GM18907 (cell line): ENCODE data around the gene FRMPD4.
"Not testable (repeated sequence)": the region's sequence is repeated elsewhere in the genome, so short reads cannot be mapped to it uniquely, and the experiment has no call there.

ENCODE experiments used
- ATAC-seq: cut with Tn5 transposase; IDR thresholded peaks from one replicate; pipeline ENCODE4 v1.9.1; 2021; ENCODE audit warnings: mild to moderate bottlenecking, moderate library complexity; ENCODE audit not compliant: unreplicated experiment

The FRMPD4 gene

DNA sequence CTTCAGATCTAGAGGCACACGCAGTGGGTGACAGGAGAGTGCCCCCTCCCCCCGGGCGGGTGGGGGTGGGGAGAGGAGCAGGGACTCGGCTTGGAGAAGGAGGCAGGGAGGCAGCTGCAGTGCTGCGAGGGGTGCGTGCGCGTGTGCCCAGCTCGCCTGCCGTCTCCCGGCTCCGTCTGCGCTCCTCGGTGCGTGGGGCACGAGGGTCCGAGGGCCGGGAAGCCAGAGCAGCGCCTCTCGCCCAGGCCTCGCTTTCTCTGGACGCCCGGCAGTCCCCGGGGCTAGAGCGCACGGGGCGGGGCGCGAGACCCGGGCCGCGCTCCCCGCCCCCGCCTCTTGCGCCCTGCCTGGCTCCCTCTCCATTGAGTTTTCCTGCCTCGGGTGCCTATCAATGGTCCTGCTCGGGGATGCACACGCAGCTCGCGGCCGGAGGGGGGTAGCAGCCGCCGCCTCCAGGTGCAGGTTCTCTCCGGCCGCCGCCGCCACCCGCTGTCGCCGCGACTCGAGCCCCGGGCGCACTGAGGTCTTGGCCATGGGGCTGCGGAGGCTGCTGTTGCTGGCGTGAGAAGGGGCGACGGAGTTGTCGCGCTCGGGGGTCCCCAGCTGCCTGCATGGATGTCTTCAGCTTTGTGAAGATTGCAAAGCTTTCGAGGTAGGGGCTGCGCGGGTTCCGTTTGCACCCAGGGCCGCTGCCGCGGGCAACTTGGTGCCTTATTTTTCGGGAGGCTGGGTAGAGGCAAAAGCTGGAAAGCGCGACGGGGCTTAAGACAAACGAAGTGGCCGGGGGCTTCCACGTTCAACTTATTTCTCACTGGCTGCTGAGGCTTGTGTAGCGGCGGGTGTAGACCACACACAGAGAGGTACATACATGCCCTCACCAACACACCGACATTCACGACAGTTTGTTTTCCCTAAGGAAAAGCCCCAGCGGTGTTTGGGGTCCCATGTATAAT lies at the start of gene FRMPD4:
TSS of gene FRMPD4 (plus strand) at position 113 of the 953 bp plus-strand sequence. CDS start at position 612, 499 bp downstream.
- ATAC-seq = no peak

DNA sequence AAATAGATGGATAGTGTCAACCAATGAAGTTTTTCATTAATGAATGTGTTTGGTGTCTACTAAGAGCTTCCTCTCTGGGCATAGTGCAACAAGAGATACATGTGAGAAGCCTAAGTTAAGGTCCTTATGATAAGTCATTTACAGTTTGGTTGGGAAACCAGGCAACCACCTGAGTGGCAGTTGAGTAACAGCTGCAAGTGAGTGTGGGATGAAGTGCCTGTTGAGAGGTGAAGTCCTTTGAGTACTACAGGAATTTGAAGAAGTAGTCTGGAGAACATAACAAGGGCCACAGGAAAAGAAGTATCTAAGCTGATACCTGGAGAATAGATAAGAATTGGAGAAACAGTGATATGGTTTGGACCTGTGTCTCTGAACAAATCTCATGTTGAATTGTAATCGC lies 48.5 kb upstream of the FRMPD4 start:
- no peak for ATAC-seq

DNA sequence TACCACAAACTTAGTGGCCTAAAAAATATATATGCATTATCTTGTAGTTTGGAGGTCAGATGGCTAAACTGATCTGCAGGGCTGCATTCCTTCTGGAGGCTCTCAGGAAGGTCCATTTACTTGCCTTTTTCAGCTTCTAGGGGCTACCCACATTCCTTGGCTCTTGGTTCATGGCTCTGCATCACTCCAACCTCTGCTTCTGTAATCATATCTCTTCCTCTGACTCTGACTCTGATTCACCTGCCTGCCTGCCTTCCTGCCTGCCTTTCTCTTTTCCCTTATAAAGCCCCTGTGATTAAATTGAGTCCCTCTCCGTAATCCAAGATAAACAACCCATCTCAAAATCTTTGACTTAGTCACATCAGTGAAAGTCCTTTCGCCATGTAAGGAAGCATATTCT lies 25.0 kb upstream of the FRMPD4 start:
- ATAC-seq = no peak

DNA sequence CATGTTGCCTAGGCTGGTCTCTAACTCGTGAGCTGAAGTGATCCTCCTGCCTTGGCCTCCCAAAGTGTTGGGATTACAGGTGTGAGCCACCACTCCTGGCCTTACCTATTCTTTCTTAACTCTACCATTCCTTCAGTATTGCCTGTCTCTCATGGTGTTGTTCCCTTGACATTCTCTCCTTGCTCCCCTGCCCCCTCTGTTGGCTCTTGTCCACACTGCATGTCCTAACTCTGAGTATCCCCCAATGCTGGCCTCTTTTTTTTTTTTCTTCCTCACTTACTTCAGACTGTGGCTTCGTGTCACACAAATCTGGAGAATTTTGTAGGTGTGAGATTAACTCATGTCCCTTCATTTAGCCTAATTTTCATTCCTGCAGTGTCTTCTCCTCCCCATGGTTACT lies 22.9 kb upstream of the FRMPD4 start:
- no peak for ATAC-seq

DNA sequence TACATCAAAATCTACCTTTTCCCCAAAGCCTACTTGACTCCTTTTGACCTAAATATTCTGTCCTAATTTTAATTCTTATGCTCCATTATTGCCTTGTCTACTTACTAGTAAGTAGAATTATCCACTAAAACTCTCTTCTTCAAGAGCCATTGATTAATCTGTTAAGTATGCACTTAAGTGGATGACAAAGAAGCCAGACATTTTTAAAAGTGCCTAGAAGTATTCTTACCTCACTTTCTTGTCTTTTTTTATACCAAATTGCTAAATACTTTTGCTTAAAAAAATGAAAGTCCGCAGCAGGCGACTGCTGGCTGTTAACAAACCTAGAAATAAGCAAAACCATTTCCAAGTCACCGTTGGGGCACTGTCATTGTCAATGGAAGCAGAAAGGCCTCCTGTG lies 20.1 kb upstream of the FRMPD4 start:
- ATAC-seq = no peak

DNA sequence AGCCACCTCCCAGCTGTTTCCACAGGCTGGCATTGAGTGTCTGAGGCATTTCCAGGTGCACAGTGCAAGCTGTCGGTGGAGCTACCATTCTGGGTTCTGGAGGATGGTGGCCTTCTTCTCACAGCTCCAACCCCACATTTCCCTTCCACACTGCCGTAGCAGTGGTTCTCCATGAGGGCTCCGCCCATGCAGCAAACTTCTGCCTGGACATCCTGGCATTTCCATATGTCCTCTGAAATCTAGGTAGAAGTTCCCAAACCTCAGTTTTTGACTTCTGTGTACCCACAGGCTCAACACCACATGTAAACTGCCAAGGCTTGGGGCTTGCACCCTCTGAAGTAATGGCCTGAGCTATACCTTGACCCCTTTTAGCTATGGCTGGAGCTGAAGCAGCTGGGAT lies 10.3 kb upstream of the FRMPD4 start:
- ATAC-seq = no peak

DNA sequence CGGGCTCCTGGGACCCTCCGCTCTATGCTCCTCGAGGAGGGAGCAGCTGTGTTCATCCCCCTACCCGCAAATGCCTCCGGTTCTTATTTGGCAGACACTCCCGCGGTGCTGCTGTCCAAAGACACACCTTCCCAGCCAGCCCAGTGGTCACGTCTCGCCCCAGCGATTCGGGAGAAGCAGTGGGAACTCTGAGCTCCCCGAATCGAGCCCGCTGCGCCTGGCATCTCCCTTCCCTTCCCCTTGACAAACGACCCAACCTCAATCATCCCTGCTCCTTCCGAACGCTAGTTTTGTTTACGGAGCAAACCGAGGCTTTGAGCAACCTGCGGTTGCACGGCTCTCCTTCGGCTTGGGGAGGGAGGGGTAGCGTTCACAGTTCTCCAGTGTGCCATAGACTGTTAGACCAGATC lies 317 bp upstream of the FRMPD4 start:
- no peak for ATAC-seq

DNA sequence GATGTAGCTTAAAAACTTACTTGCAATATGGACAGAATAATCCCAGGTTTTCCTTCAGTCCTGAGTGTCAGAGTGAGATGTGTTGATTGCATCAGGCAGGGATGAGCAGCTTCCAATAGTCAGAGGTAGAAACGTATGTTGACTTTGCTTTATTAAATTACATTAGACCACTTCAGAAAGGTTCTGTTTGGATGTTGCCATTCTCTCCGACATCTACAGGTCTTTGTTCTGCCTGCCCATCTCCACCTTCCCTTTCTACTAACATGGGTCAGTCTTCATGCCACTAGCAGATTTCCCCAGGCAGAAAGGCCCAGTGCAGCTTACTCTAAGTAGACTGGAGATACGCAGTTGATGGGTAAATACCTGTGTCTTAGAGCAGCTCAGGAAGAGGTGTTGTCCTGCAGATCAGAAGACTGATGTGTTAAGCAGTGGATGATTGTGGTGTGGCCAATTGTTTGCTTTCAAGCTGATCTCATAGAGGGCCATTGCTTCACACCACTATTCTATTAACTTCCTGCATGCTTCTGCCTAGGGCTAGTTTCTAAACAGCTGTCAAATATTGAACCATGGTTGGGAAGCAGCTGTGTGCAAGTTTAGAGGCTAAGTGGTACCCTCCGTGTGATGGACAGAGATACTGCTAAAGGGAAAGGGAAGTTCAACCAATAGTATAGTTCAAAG lies 1.8 kb downstream of the FRMPD4 start:
- no peak for ATAC-seq

DNA sequence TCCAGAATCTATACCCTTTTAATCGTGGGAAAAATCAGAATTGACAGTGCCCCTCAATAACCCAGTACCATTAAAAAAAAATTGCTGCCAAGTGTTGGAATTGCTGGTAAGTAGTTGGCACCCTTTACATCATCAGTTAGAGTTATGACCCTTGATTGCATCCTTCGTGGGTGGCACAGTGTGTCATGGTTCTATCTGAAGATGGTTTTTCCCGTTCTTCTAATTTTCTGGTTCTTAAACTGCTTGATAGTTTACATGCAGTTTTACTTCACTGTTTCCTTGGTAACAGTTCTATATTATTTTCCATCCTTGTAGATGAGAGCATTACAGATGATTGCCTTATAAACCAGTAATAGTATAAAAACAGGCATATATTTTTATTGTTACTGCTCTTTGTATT lies 3.2 kb downstream of the FRMPD4 start:
- no peak for ATAC-seq

DNA sequence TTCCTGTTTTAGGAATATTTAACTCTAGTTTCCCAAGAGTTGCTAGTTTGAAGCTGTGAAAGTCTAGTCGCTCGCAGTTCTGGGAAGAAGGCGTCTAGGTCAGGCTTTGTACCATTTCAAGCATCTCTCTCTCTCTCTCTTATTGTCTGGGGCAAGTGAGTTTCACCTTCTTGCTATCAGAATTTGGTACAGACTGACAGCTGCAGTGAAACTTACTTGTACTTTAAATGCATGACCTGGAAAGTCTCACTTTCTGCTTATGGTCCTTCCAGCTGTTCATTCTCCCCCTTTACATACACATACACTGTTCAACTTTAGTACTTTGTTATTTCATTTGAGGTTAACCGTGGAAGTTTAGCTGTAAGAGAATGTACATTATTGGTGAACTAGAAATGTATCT lies 4.4 kb downstream of the FRMPD4 start:
- no peak for ATAC-seq

DNA sequence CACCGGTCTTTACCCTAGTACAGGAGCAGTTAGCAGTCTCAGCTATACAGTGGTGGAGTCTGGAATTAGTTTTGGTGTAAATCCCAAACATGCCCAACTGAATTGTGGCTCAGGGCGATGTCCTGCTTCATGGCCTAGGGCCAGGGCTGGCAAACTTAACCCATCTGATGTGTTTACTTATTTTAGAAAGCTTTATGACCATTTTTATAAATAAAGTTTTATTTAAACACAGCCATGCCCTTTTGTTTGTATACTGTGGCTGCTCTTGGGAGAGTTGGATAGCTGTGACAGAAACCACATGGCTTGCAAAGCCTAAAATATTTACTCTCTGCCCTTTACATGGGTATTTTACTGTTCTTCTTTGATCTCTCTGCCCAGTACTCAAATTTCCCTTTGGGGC lies 7.1 kb downstream of the FRMPD4 start:
- no peak for ATAC-seq

DNA sequence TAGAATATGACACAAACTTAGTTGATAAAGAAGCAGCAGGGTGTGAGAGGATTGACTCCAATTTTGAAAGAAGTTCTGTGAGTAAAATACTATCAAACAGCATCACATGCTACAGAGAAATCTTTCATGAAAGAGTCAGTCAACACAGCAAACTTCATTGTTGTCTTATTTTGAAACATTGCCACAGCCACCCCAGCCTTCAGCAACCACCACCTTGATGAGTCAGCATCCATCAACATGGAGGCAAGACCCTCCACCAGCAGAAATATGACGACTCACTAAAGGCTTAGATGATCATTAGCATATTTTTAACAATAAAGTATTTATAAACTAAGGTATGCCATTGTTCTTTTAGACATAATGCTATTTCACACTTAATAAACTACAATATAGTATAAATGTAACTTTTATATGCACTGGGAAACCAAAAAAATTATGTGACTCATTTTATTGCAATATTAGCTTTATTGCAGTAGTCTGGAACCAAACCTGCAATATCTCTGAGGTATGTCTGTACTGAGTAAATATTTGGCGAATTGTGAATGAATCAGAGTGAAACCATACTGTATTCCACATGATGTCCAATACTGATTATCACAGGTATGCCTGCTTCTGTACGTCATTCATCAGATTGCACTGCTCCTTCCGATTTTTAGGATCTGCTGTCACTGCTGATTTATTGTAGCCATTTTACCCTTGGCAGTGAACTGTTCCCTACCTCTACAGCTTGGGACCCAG lies 11.6 kb downstream of the FRMPD4 start:
- no peak for ATAC-seq

DNA sequence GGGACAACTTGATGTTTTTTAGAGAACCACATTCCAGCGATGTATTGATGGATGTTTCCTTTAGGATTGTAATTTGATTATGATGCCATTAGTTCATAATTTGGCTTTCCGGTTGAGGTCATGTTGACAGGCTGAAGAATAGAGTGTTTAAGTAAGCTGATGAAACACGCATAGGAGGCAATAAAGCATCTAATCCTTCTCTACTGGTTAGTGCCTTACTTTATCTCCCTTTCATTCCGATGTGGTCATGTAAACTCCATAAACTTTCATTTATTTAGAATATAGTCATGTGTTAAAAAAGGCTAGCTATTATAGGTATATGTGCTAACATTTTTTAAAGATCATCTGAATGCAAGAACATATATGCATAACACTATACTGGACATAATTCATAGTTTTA lies 15.0 kb downstream of the FRMPD4 start:
- ATAC-seq = no peak

DNA sequence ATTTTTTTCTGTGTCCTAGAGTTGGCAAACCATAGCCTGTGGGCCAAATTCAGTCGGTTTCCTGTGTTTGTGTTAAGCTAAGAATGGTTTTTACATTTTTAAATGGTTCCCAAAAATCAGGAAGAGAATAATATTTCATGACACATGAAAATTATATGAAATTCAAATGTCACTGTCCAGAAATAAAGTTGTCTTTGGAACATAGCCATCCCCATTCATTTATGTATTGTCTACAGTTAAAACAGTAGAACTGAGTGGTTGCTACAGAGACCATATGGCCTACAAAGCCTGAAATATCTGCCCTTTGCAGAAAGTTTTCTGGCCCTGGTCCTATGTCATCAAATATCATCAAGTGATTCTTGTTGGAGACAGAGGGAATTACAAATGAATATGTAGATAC lies 15.5 kb downstream of the FRMPD4 start:
- ATAC-seq = no peak

DNA sequence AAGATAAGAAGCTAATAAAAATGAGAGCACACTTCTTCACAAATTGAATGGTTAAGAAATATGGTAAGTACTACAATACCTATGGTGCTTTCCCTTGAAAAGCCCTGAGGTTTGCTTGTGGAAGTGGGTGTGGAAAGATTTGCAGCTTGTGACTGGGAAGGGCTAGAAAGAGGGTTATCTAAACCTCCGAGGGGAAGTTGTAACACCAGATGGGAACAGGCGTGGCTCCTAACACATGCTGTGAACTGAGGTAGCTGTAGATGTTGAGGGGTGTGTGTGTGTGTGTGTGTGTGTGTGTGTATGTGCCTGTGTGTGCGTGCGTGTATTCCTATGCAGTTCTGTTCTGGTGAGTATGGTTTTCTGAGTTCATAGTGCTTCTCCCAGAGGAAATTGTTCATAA lies 21.5 kb downstream of the FRMPD4 start:
- no peak for ATAC-seq

DNA sequence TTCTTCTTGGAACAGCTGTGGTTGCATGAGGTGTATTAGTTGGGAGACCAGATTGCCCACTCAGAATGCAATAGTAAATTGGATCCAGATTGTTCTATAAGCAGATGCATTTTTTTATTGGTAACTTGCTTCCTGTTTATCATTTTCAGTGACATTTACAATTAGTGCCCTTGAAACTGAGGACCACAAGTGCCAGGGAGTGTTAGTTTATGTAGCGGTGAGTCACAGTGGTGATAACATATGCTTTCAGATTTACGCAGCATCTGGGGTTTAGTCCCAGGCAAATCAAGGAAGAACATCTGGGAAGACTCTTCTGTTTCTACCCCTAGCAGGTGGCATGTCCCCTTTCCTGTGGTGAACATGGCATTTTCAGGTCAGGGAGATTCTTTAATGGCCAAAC lies 24.1 kb downstream of the FRMPD4 start:
- no peak for ATAC-seq

DNA sequence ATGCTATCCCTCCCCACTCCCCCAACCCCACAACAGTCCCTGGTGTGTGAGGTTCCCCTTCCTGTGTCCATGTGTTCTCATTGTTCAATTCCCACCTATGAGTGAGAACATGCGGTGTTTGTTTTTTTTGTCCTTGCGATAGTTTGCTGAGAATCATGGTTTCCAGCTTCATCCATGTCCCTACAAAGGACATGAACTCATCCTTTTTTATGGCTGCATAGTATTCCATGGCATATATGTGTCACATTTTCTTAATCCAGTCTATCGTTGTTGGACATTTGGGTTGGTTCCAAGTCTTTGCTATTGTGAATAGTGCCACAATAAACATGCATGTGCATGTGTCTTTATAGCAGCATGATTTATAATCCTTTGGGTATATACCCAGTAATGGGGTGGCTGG lies 25.9 kb downstream of the FRMPD4 start:
- ATAC-seq = not testable (repeated sequence)

DNA sequence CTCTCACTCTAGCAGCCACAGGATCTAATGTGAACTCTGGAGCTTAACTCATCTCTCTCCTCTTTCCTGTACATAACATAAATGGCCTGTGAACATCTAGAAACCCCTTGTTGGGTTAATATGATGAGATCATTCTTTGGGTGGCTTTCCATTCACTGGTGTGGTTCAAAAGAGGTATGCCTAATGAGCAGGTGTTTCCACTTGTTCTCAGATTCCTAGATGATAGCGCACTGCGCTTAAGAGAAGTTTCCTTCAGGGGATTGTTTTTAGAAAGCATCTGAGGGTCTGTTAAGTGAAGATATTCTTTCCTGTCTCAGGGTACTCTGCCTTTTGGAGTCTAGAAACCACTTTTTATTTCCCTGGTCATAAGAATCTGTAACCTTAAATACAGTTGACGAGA lies 32.5 kb downstream of the FRMPD4 start:
- no peak for ATAC-seq

DNA sequence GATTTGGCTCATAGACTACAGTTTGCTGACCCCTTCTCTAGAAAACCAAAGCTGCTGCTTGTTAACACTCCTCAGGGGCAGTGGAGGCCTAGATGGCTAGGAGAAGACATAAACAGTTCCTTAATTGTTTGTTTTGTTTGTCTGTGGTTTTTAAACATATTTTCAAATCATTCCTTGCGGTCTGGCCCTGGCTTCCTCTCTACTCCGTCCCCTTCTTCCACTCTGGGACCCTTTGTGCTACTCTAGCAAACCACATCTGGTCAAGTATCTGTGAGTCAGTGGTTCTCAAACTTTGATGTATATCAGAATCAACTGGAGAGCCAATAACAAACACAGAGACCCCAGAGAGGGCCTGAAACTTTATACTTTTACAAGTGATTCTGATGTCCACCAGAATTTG lies 36.1 kb downstream of the FRMPD4 start:
- ATAC-seq = no peak

DNA sequence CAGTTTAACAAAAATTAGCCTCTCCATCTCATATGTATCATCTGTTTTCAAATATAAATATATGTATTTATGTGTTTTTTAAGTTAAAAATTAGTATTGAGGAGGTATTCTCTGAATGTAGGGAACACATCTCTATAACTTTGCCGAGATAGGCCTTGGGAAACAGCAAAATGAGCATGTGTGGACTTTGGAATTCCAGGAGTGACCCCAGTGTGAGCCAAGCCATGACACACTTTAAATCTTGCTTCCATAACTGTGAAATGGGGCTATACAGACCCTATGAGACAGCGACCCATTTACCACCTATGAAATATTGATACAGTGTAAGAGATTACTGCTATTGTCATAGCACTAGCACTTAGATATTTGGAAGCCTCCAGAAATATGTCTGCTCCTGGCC lies 58.8 kb downstream of the FRMPD4 start:
- no peak for ATAC-seq

DNA sequence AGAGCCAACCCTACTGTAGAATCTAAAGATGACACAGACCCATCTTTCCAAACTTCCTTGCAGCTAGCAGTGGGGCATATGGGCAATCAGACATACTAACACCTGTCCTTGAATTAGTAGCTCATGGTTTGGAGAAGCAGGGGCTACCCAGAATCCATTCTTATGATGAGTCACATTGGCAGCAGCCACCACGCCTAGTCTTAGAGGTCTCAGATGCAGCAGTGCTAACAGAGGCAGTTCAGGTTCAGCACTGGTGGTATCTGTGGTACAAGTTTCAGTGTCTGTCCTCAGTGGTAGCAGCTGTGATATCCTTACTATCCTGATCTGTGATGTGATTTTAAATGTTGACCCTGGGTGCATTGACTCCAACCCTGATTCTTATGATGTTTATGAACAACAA lies 68.1 kb downstream of the FRMPD4 start:
- ATAC-seq = no peak
